ENCODE measurements around the gene RFPL2.
"Not testable (repeated sequence)": the region's sequence is repeated elsewhere in the genome, so short reads cannot be mapped to it uniquely, and the experiment has no call there.

RFPL2 gene

DNA sequence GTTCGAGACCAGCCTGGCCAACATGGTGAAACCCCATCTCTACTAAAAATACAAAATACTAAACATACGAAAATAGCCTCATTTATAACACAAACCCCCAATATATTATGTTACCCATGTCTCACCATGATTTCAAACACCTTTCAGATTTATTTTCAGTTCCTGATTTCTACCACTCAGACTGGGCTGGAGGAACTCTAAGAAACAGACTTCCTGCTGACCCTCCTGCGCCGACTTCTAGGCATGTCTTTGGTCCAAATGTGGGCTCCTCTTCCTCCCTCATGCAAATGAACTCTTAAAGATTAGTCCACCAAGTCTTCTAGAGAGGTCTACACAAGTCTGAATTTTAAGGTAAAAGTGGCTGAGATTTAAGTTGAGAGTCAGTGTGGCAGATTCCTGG, 56.5 kb downstream of the RFPL2 start:
- DNase-seq (ENCODE audit: low spot score), result not testable (repeated sequence)

- not testable (repeated sequence) for DNase-seq (ENCODE audit: low spot score)
Observed at GRCh38 chr22:32147128-32147527, 57.7 kb downstream of the RFPL2 start.

DNA sequence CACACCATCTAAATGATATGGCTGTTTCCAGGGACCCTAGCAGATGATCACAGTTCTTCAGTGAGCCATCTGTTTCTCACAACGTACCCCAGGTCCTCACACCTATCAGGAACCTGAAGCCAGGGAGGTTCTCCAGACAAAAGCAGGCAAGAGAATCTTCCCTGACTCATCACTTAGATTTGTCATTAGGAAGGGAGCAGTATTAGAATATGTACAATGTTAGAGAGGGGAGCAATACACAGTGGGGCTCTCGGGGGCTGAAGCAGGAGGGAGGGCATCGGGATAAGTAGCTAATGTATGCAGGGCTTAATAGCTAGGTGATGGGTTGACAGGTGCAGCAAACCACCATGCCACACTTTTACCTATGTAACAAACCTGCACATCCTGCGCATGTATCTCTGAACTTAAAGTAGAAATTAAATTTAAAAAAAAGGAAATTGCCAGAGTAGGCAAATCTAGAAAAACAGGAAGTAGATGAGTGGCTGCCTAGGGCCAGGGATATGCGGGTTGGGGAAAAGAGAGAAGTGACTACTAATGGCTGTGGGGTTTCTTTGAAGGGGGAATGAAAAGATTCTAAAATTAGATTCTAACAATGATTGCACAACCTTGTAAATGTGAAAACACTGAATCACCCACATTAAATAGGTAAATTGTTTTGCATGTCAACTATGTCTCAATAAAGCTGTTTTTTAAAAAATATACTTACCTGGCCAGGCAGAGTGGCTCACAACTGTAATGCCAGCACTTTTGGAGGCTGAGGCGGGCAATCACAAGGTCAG, 60.2 kb downstream of the RFPL2 start:
- TF ChIP-seq, protein P1, sequence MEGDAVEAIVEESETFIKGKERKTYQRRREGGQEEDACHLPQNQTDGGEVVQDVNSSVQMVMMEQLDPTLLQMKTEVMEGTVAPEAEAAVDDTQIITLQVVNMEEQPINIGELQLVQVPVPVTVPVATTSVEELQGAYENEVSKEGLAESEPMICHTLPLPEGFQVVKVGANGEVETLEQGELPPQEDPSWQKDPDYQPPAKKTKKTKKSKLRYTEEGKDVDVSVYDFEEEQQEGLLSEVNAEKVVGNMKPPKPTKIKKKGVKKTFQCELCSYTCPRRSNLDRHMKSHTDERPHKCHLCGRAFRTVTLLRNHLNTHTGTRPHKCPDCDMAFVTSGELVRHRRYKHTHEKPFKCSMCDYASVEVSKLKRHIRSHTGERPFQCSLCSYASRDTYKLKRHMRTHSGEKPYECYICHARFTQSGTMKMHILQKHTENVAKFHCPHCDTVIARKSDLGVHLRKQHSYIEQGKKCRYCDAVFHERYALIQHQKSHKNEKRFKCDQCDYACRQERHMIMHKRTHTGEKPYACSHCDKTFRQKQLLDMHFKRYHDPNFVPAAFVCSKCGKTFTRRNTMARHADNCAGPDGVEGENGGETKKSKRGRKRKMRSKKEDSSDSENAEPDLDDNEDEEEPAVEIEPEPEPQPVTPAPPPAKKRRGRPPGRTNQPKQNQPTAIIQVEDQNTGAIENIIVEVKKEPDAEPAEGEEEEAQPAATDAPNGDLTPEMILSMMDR (IDR thresholded peaks at IDR 0.05; ENCODE audit: extremely low read depth, missing control alignments), result no peak
- DNase-seq (ENCODE audit: low spot score), result no peak

GRCh38 chr22:32142600-32142999, 62.3 kb downstream of the RFPL2 start:
- no peak for DNase-seq (ENCODE audit: low spot score)
- TF ChIP-seq, protein P1 (IDR thresholded peaks at IDR 0.05; ENCODE audit: extremely low read depth, missing control alignments), result no peak

DNA sequence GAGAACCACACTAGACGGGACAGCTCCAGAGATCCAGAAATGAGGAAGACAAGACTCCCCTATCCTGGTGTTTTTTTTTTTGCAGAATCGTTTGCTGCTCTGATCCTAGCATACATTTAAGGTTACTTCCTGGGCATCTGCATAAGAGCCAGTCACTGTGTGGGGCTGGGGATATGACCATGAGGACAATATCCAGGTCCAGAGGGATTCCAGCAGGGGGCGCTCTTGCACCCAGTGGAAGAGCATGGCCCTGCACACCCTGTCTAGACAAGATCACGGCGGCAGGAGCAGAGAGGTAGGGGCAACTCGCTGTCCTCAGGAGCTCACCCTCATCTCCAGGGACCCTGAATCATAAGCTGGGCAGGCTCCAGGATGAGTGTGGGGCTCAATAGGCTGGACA, 64.2 kb downstream of the RFPL2 start:
- not testable (repeated sequence) for DNase-seq (ENCODE audit: low spot score)
